GM19351 (cell line): Measurements from ENCODE around the gene SOX18.
"Not testable (repeated sequence)": the region's sequence is repeated elsewhere in the genome, so short reads cannot be mapped to it uniquely, and the experiment has no call there.

Experiments used
- ATAC-seq: cut with Tn5 transposase; IDR thresholded peaks from one replicate; pipeline ENCODE4 v1.9.1; 2021; ENCODE audit warnings: mild to moderate bottlenecking, moderate library complexity; ENCODE audit not compliant: unreplicated experiment

Gene SOX18

DNA sequence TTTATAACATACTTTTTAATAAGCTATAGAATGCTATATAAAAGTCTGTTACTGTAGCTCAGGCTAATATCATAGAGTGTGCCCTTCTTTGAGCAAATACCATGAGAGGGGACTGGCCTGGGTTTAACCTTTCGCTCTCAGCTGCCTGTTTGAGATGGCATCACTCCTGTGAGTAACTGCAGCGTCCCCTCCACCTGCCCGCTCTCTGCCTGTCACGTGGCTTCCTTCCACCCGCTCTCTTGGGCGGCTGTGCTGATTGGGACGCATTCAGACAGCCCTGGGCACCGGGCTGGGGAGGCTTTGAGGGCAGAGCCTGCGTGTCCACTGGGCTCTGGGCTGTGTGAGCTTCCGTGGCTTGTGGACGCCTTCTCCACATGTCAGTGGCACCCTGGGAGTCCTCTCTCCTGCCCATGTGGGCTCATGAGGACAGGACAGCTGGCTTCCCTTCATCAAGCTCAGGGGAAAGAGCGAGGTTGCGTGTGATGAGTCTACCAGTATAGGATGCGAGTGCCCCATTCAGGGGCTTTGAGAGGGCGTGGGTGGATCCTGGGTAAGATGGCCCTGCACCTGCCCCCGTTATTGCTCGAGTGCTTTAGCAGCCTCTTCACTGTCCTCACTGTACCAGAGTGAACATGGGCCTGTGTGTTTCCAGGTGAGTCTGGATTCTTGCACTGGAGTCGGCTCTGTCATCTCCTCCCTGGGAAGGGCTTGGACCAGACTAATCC, 24.2 kb downstream of the SOX18 start:
- ATAC-seq: no peak

DNA sequence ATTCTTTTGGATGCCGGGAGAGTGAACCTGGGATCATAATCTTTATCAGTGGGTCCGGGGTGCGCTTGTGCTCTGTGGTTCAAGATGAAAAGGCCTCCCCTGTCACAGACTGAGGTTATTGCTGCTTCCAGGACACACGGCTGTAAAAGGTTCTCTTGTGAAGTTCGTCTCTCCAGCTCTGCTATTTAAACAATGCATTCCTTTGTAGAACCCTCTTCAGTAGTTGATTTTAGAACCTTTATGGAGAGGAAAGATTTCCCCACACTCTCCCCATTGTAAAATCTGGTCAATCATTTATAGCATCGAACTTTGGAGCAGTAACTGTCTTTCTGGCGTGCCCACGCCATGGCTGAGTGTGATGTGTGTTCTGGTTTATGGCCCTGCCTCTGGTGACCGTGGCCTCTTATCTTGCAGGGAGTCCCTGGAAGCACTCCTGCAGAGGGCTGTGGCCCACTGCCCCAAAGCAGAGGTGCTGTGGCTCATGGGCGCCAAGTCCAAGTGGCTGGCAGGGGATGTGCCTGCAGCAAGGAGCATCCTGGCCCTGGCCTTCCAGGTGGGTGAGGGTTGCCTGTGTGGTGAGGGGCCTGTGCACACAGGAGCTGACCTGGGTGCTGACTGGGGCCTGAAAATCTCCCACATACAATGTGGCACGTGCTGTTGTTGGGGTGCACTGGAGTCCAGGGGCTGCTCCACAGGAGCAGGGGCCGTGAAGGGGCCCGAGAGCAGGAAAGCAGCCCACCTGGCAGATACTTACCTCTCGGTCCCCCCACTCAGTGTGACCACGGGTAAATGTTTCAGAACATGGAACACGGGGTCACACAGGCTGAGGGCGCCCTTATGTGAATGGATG, 25.1 kb downstream of the SOX18 start:
- ATAC-seq: no peak

DNA sequence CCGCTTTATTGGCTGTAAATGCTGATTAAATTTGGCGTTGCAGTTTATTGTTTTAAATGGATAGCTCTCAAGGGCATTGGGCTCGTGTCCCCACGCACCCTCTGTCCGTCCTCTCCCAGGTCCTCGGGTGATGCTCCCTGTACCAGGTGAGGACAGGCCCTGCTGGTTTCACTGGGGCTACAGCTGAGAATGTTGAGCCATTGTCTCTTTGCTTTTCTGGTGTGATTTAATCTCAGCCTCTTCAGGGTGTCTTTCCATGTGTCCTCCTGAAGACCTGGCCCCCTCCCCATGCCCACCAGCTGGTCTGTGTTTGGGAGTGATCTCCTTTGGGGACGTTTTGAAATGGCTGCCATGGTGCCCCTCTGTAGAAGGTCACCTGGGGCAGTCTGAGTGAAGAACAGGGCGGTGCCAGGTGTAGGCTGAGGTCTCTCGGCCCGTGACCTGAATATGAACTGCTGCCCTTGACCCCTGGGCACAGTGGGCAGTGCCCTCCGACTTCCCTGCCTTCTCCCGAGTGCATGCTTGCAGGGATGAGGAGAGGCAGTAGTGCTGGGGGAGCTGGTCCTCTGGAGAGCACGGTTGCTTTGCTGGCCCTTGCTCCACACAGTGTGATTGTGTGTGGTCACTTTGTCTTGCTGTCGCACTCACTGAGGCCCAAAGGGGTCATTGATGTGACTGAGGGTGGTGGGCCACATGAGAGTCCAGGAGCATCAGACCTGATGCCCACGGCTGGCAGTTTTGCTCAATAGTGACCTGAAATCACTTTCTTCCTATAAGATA, 25.9 kb downstream of the SOX18 start:
- no peak for ATAC-seq

DNA sequence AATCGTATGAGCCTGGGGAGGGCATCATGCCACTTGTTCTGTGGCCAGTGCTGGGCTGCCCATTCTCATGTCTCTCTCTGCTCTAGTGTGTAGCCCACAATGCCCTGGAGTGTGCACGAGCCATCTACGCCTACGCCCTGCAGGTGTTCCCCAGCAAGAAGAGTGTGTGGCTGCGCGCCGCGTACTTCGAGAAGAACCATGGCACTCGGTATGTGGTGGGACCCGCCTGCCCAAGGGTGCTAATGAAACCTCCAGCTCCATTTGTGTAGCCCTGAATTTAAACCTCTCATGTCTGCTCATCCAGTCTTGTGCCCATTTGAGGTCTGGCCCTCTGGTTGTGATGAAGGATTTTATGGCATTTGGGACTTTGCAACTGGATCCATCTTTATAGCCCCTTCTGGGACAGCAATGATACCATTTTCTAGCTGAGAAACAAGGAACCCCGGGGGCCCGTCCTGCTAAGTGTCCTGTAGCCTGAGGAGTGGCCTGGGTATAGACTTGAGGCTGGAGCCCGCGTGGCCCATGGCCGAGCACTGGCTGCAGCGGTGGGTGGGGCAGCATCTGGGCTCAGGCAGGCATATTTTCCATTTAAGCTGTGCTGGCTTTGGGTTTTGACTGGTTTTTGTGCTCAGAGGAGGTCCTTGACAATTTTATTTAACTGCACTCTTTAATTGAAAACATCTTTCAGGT, 26.6 kb downstream of the SOX18 start:
- ATAC-seq: no peak

DNA sequence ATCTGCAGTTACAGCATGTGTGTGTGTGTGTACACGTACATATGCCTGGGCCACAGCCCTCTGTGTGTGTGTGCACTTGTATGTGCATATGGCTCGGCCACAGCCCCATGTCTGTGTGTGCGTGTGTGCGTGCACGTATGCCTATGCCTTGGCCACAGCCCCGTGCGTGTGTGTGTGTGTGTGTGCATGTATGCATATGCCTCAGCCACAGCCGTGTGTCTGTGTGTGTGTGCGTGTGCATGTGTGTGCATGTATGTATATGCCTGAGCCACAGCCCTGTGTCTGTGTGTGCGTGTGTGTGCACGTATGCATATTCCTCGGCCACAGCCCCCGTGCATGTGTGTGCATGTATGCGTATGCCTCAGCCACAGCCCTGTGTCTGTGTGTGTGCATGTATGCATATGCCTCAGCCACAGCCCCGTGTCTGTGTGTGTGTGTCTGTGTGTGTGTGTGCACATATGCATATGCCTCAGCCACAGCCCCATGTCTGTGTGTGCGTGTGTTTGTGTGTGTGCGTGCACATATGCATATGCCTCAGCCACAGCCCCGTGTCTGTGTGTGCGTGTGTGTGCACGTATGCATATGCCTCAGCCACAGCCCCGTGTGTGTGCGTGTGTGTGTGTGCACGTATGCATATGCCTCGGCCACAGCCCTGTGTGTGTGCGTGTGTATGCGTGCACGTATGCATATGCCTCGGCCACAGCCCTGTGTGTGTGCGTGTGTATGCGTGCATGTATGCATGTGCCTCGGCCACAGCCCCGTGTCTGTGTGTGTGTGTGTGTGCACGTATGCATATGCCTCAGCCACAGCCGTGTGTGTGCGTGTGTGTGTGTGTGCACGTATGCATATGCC, 28.1 kb downstream of the SOX18 start:
- ATAC-seq: no peak

DNA sequence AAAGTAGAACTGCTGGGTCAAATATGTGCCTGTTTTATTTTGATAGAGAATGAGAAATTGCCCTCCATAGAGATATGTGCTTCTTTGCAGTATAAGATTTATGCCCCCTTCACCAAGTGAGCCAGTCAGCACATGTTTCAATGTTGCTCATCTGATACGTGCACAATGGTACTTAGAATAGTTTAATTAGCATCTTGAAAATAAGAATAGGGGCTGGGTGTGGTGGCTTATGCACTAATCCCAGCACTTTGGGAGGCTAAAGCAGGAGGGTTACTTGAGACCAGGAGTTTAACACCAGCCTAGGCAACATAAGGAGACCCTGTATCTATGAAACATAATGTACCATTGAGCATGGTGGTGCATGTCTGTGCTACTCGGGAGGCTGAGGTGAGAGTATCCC, 33.8 kb downstream of the SOX18 start:
- no peak for ATAC-seq

DNA sequence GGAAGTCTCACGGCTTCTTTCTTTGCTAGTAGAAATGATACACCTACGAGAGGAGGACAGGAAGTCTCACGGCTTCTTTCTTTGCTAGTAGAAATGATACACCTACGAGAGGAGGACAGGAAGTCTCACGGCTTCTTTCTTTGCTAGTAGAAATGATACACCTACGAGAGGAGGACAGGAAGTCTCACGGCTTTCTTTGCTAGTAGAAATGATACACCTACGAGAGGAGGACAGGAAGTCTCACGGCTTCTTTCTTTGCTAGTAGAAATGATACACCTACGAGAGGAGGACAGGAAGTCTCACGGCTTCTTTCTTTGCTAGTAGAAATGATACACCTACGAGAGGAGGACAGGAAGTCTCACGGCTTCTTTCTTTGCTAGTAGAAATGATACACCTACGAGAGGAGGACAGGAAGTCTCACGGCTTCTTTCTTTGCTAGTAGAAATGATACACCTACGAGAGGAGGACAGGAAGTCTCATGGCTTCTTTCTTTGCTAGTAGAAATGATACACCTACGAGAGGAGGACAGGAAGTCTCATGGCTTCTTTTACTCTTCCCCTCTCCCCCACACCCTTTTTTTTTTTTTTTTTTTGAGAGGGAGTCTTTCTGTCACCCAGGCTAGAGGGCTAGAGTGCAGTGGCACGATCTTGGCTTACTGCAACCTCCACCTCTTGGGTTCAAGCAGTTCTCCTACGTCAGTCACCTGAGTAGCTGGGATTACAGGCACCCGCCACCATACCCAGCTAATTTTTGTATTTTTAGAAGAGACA, 36.9 kb downstream of the SOX18 start:
- not testable (repeated sequence) for ATAC-seq

DNA sequence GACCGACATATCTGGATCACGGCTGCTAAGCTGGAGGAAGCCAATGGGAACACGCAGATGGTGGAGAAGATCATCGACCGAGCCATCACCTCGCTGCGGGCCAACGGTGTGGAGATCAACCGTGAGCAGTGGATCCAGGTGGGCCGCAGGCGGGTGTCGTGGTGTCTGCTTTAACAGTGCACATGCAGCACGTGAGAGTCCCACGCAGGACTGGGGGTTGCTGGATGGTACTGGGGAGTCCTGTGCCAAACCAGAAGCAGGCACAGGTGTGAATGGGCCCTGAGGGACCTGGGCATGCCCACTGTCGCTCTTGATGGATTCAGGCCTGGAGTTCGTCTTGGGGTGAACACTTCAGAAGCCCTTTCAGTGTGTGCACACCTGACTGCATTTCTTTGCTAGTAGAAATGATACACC, 38.1 kb downstream of the SOX18 start:
- ATAC-seq: no peak

DNA sequence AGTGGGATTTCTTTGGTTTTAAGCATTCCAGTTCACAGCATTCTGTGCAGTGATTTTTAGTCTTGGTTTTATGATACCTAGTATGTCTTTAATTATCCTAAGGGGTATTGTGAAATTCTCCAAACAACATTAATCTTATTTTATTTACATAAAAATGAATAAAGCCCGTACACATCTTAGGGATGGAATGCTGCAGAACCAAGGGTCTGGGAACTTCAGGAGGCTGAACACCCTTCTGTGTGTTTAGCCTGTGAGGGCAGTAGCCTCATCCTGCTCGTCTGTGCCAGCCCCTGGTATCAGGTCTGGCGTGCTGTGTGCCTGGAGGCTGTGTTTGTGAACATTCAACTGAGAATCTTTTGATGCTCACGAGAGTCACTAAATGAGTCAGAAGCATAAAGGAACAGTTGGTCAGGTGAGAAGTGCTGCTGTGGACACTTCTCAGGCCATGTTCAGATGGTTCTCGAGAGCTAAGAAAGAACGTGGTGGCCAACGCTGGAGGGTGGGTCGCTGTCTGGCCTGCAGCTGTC, 38.7 kb downstream of the SOX18 start:
- ATAC-seq: no peak

DNA sequence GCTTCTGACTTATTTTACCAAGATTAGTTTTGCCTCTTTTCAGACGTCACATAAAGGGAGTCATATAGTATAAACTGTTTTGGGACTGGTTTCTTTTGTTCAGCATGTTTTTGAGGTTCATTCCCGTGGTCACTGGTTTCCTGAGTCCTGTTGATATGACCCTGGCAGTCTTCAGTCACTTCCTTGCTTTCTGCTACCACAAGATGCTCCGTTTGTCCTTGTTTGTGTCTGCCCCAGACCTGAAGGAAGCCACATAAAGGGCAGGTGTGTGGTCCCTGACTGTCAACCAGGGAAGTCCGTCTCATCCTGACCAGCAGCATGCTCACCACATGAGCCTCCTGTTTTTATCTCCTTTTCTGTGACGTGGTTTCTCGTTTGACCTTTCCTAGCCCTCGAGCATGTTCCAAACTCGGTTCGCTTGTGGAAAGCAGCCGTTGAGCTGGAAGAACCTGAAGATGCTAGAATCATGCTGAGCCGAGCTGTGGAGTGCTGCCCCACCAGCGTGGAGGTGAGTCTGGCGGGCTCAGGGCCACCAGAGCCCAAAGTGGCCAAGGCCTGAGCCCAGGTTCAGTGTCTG, 39.5 kb downstream of the SOX18 start:
- no peak for ATAC-seq

DNA sequence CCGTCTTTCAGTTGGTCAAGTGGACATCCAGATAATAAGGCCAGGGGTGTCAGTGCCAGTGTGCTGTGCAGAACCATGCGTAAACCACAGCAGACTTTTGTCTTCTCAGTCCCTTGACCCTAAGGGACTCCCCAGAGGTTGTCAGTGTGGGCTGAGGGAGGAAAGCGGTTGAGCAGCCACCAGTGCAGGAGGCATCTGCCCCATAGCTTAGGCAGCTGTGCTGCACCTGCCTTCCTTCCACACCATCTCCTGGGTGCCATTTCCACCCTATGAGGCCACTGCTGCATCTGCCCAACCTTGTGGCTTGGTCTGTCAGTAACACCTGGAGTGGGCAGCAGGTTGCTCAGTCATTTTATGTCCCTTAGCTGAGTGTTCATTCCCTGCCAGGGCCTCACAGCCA, 42.5 kb downstream of the SOX18 start:
- ATAC-seq: no peak

DNA sequence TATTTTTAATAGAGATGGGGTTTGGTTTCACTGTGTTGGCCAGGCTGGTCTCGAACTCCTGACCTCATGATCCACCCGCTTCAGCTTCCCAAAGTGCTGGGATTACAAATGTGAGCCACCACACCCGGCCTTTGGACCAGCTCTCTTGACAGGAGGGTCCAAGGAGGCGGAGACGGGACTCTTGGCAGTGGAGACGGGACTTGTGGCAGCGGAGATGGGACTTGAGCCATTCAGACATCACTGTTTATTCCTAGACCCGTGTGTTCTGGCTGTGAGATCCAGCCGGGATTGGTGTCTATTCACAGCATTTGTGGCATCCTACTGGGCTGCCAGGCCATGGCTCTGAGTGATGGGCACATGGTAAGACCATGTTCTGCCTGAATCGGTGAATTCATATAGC, 42.9 kb downstream of the SOX18 start:
- ATAC-seq: no peak

DNA sequence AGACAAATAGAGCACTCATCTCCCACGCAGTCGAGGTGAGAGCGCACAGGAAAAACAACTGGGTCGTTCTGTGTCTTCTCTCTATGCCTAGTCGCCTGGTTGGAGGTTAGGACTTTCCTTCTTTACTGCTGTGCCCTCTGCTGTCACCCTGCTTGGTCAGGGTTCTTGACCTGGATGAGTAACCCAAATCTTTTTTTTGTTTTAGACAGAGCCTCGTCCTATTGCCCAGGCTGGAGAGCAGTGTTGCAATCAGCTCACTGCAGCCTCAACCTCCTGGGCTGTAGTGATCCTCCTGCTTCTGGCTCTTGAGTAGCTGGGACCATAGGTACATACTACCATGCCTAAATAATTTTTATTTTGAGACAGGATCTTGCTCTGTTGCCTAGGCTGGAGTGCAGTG, 44.0 kb downstream of the SOX18 start:
- ATAC-seq: no peak

DNA sequence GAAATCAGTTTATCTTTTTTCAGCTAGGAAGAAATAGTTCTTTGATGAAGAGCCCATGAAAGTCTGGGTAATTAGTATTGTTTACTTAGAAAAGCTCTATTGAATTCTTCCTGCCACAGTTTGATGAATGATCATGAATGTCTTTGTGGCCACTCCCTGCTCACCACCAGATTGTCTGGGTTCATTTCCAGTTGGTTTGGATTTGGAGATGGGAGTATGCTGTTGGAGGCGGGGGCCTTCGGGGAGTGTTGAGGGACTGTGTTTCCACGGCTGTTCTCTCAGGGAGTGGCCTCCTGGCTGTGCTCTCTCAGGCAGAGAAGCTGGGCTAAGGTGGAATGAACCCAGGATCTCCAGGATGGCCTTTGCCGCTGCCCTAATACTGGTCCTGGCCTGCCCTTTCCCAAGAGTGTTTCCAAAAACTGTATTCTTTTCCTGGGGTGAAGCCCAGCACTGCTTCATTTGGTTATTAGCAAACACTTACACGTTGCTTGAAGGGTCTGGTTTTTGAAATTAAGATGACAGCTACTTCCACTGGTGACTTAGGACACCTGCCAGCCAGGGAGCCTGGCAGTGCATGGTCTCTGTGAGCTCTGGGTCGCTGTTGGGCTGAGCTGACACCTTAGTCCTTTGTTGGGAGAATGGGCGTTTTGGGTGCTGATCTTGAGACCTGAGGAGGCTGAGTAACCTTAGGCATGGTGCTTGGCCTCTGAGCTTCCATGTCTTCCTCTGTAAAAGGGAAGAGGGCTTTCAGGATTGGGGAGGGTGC, 45.3 kb downstream of the SOX18 start:
- no peak for ATAC-seq

DNA sequence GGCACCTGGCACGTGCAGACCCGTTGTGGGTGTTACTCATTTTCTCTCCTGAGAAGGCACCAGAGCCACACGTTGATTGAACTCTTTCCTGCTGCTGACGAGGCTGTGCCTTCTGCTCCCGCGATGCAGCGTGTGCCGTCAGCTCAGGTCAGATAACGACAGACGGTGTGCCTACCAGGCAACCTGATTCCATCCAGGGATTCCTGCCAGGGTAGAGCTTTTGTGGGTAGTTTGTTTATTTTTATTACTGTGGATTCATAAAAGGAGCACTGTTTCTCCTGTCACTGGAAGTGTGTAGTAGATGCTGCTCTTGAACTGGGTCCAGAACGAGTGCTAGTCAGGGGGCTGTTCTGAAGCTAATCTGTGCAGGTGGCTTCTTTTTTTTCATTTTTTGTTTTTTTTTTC, 47.8 kb downstream of the SOX18 start:
- ATAC-seq: no peak

DNA sequence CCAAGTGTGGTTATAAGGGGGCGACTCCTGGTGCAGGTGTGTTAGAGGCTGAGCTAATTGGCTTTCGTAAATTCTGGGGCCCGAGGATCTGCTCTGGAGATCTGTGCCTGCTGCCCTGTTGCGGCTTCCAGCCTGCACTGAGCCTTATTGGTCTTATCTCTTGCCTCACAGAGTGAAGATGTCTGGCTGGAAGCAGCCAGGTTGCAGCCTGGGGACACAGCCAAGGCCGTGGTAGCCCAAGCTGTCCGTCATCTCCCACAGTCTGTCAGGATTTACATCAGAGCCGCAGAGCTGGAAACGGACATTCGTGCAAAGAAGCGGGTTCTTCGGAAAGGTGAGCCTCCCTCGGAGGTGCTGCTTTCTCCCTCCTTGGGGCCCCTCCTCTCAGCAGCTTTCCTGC, 48.5 kb downstream of the SOX18 start:
- ATAC-seq: no peak
